ENCODE data around the gene ERCC3.

DNA sequence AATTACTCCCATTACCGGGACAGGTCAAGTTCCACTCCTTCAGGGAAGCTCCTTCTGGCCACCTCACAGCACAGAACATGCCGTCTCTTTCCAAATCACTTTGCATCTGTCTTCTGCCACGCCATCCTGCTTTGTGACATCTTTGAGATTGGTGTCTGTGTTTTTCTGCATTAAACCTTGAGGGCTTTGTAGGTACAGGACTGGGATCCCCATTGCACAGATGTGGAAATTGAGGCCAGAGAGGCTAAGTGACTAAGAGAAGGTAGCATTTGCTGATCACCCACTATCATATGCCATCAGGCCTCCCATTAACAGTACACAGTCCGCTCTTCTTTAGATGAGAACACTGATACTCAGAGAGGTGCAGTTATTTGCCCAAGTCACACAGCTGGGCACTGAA, 64.4 kb downstream of the ERCC3 start:
- TF ChIP-seq FOSL2 (IDR thresholded peaks at IDR 0.05; ENCODE audit: borderline replicate concordance, low read depth) (no peak), NFIC (IDR thresholded peaks at IDR 0.05; ENCODE audit: borderline replicate concordance) (no peak), EZH2phosphoT487 (IDR thresholded peaks at IDR 0.05; ENCODE audit: borderline replicate concordance, low read depth) (no peak), JUND (IDR thresholded peaks at IDR 0.05) (no peak), POLR2AphosphoS5 (IDR thresholded peaks at IDR 0.05; ENCODE audit: low read depth, low read length) (no peak), TAF1 (IDR thresholded peaks at IDR 0.05; ENCODE audit: borderline replicate concordance, low read depth, low read length) (no peak), RCOR1 (IDR thresholded peaks at IDR 0.05; ENCODE audit: low read length) (no peak), GATA2 (CRISPR knock-in tag; IDR thresholded peaks at IDR 0.05) (no peak)
- TF ChIP-seq, protein P1, sequence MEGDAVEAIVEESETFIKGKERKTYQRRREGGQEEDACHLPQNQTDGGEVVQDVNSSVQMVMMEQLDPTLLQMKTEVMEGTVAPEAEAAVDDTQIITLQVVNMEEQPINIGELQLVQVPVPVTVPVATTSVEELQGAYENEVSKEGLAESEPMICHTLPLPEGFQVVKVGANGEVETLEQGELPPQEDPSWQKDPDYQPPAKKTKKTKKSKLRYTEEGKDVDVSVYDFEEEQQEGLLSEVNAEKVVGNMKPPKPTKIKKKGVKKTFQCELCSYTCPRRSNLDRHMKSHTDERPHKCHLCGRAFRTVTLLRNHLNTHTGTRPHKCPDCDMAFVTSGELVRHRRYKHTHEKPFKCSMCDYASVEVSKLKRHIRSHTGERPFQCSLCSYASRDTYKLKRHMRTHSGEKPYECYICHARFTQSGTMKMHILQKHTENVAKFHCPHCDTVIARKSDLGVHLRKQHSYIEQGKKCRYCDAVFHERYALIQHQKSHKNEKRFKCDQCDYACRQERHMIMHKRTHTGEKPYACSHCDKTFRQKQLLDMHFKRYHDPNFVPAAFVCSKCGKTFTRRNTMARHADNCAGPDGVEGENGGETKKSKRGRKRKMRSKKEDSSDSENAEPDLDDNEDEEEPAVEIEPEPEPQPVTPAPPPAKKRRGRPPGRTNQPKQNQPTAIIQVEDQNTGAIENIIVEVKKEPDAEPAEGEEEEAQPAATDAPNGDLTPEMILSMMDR (IDR thresholded peaks at IDR 0.05), result no peak
- TF ChIP-seq, protein P2, sequence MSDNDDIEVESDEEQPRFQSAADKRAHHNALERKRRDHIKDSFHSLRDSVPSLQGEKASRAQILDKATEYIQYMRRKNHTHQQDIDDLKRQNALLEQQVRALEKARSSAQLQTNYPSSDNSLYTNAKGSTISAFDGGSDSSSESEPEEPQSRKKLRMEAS (IDR thresholded peaks at IDR 0.05; ENCODE audit: low read depth), result no peak
- TF ChIP-seq, protein P3, sequence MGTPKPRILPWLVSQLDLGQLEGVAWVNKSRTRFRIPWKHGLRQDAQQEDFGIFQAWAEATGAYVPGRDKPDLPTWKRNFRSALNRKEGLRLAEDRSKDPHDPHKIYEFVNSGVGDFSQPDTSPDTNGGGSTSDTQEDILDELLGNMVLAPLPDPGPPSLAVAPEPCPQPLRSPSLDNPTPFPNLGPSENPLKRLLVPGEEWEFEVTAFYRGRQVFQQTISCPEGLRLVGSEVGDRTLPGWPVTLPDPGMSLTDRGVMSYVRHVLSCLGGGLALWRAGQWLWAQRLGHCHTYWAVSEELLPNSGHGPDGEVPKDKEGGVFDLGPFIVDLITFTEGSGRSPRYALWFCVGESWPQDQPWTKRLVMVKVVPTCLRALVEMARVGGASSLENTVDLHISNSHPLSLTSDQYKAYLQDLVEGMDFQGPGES (IDR thresholded peaks at IDR 0.05; ENCODE audit: low read depth, low read length), result no peak
